Mesenchymal stem cell (in vitro differentiated cells and primary cell): ENCODE results near the gene NUP205.

Experiments
- DNase-seq: peaks from one replicate; pipeline ENCODE4 v3.0.0-alpha.2; 2013
- H2AFZ ChIP-seq: one replicate; pipeline ENCODE4 v1.6.1; 2013; ENCODE audit warnings: low read depth, mild to moderate bottlenecking, control low read depth, inconsistent platforms, low read length, moderate library complexity
- H2AK5ac ChIP-seq: 2 replicates; pipeline ENCODE4 v1.6.1; 2013; ENCODE audit warnings: low read length, moderate library complexity, mild to moderate bottlenecking, inconsistent platforms; ENCODE audit not compliant: severe bottlenecking
- H2BK120ac ChIP-seq: one replicate; pipeline ENCODE4 v1.6.1; 2013; ENCODE audit warnings: low read depth, mild to moderate bottlenecking, inconsistent platforms, low read length, moderate library complexity
- H2BK12ac ChIP-seq, 2 experiments: one replicate each; pipeline ENCODE4 v1.6.1; 2013; ENCODE audit warnings: inconsistent platforms in 2 of 2, low read length in 2 of 2, mild to moderate bottlenecking in 2 of 2, moderate library complexity in 2 of 2, control low read depth in 1 of 2
- H2BK15ac ChIP-seq: one replicate; pipeline ENCODE4 v1.6.1; 2013; ENCODE audit warnings: mild to moderate bottlenecking, low read depth, inconsistent platforms; ENCODE audit not compliant: poor library complexity, severe bottlenecking
- H2BK5ac ChIP-seq: 2 replicates; pipeline ENCODE4 v1.6.1; 2013; ENCODE audit warnings: low read depth, mild to moderate bottlenecking, low read length, control low read depth, inconsistent platforms; ENCODE audit not compliant: poor library complexity, severe bottlenecking
- H3K14ac ChIP-seq, 2 experiments: one replicate each; pipeline ENCODE4 v1.6.1; 2013; ENCODE audit warnings: inconsistent platforms in 2 of 2, low read length in 2 of 2, control low read depth in 1 of 2, mild to moderate bottlenecking in 1 of 2, moderate library complexity in 1 of 2
- H3K18ac ChIP-seq, 2 experiments: one replicate each; pipeline ENCODE4 v1.6.1; 2013; ENCODE audit warnings: inconsistent platforms in 2 of 2, low read length in 2 of 2, control low read depth in 1 of 2, low read depth in 1 of 2, mild to moderate bottlenecking in 1 of 2
- H3K23ac ChIP-seq, 2 experiments: one replicate each; pipeline ENCODE4 v1.6.1; 2013; ENCODE audit warnings: inconsistent platforms in 2 of 2, low read length in 2 of 2, mild to moderate bottlenecking in 2 of 2, moderate library complexity in 2 of 2, control low read depth in 1 of 2
- H3K27ac ChIP-seq: 2 replicates; pipeline ENCODE4 v1.5.1; 2013; ENCODE audit warnings: mild to moderate bottlenecking, moderate library complexity, low read length, control low read depth, inconsistent platforms; ENCODE audit not compliant: poor library complexity, severe bottlenecking
- H3K27me3 ChIP-seq, 2 experiments: 2 replicates each; pipeline versions ENCODE4 v1.6.1 to v1.7.0; 2013; ENCODE audit warnings: low read length in 2 of 2, mild to moderate bottlenecking in 2 of 2, moderate library complexity in 2 of 2, control low read depth in 1 of 2, inconsistent platforms in 1 of 2; ENCODE audit not compliant: control insufficient read depth in 1 of 2, insufficient read depth in 1 of 2
- H3K36me3 ChIP-seq, 2 experiments: 2 replicates each; pipeline versions ENCODE4 v1.6.1 to v1.7.0; 2013; ENCODE audit warnings: low read length in 2 of 2, control low read depth in 1 of 2, inconsistent platforms in 1 of 2, low read depth in 1 of 2, mild to moderate bottlenecking in 1 of 2; ENCODE audit not compliant: insufficient read depth in 2 of 2, control insufficient read depth in 1 of 2
- H3K4ac ChIP-seq, 2 experiments: one replicate each; pipeline ENCODE4 v1.6.1; 2013; ENCODE audit warnings: inconsistent platforms in 2 of 2, low read length in 2 of 2, mild to moderate bottlenecking in 2 of 2, moderate library complexity in 2 of 2, control low read depth in 1 of 2, low read depth in 1 of 2
- H3K4me1 ChIP-seq: 2 replicates; pipeline ENCODE4 v1.6.1; 2013; ENCODE audit warnings: low read depth, low read length, control low read depth; ENCODE audit not compliant: control insufficient read depth, insufficient read depth
- H3K4me2 ChIP-seq: 2 replicates; pipeline ENCODE4 v1.6.1; 2013; ENCODE audit warnings: low read length, mild to moderate bottlenecking, inconsistent platforms; ENCODE audit not compliant: poor library complexity, severe bottlenecking
- H3K4me3 ChIP-seq, 2 experiments: 2 replicates each; pipeline versions ENCODE4 v1.5.1 to v1.7.0; 2013; ENCODE audit warnings: low read length in 2 of 2, mild to moderate bottlenecking in 2 of 2, control low read depth in 1 of 2, low read depth in 1 of 2; ENCODE audit not compliant: insufficient read depth in 1 of 2
- H3K79me1 ChIP-seq: replicated peaks from 2 replicates; pipeline ENCODE4 v1.6.1; 2013; ENCODE audit warnings: mild to moderate bottlenecking, control low read depth, low read length, inconsistent platforms; ENCODE audit not compliant: poor library complexity, severe bottlenecking
- H3K9ac ChIP-seq: 2 replicates; pipeline ENCODE4 v1.7.0; 2013; ENCODE audit warnings: mild to moderate bottlenecking, low read length, moderate library complexity
- H3K9me3 ChIP-seq: 2 replicates; pipeline ENCODE4 v1.7.0; 2013; ENCODE audit warnings: mild to moderate bottlenecking, low read length; ENCODE audit not compliant: control insufficient read depth
- H4K8ac ChIP-seq: one replicate; pipeline ENCODE4 v1.6.1; 2013; ENCODE audit warnings: inconsistent platforms, mild to moderate bottlenecking, low read length, moderate library complexity
- H4K91ac ChIP-seq: one replicate; pipeline ENCODE4 v1.6.1; 2013; ENCODE audit warnings: mild to moderate bottlenecking, low read length, inconsistent platforms
- WGBS: methylation state at CpG from one replicate; pipeline ENCODE4 v1.1.7; 2013; ENCODE audit warnings: mixed read lengths; 5-methylcytosine and 5-hydroxymethylcytosine counted together

Gene NUP205

DNA sequence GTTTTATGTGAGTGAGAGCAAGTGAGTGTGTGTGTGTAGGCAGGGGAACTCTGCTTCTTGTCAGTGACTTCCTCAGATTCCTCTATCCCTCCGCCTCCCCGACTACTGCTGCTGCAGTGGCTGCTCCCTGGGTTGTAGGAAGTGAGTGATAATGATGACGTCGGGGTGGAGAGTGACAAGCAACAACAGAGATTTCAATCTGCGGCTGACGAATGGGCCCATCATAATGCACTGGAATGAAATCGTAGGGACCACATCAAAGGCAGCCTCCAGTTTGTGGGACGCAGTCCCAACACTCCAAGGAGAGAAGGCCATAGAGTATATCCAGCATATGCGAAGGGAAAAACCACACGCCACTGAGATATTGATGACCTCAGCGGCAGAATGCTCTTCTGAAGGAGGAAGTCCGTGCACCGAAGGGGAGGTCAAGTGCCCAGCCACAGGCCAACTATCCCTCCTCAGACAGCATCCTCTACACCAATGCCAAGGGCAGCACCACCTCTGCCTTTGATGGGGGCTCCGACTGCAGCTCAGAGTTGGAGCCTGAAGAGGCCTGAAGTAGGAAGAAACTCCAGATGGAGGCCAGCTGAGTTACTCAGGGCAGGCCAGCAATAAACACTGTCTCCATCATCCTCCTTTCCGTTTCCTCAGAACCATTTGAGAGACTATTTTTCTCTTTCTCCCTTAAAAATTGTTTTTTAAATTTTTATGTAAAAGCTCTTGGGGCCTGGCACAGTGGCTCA lies 93.3 kb downstream of the NUP205 start:
- H4K91ac ChIP-seq = no peak overlapping the region
- 32% methylated on average over 14 of the region's 15 CpGs for WGBS
- H2BK12ac ChIP-seq = no peak overlapping the region
- no peak overlapping the region for H3K4ac ChIP-seq
- no peak overlapping the region for H3K9ac ChIP-seq
- H3K14ac ChIP-seq = no peak overlapping the region
- H4K8ac ChIP-seq = no peak overlapping the region
- H3K79me1 ChIP-seq = peaks cover 2% of the 10 kb centered on the region
- H3K4me1 ChIP-seq = peaks cover 15% of the 10 kb centered on the region
- H2BK120ac ChIP-seq = no peak overlapping the region
- H3K27me3 ChIP-seq = no peaks in the 10 kb centered on the region
- peak overlapping the region in 1 of 2 experiments; percentile 31 for H3K18ac ChIP-seq
- peaks cover 0 to 37% of the 10 kb centered on the region in 2 experiments for H3K36me3 ChIP-seq
- peak; percentile 91 for DNase-seq
- no peak overlapping the region for H3K4me2 ChIP-seq
- no peak overlapping the region for H2BK15ac ChIP-seq
- H3K4me3 ChIP-seq = no peak overlapping the region
- no peaks in the 10 kb centered on the region for H3K9me3 ChIP-seq
- no peak overlapping the region for H2AK5ac ChIP-seq
- H3K23ac ChIP-seq = no peak overlapping the region
- no peak overlapping the region for H2AFZ ChIP-seq
- H3K27ac ChIP-seq = no peak overlapping the region
- H2BK5ac ChIP-seq = no peak overlapping the region

DNA sequence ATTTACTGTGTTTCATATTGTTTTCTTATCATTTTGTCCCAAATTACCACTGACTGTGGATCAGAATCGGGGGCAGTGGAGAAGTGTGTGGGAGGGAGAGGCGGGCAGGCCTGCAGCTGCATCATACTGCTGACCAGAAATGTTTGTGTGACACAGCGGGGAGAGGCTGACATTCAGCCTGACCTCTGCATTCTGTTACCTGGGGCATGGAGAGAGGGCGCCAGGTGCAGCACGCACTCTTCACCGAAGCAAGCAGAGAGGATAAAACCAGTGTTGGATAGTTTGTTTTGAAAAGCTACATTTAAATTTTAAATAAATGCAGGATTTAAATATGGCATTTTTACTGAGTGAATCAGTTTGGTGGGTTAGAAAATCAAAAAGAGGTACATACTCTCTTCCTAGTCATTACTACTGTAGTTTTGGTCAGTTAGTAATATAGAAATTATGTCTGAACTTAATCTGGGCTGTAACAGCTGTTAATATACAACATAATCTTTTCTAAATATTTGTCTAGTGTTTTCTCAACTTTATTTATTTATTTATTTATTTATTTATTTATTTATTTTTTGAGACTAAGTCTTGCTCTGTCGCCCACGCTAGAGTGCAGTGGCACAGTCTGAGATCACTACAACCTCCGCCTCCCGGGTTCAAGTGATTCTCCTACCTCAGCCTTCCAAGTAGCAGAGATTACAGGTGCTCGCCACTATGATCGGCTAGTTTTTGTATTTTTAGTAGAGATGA lies 95.8 kb downstream of the NUP205 start:
- no peak overlapping the region for H2BK15ac ChIP-seq
- H2BK12ac ChIP-seq = no peak overlapping the region
- no peaks in the 10 kb centered on the region for H3K27me3 ChIP-seq
- no peak overlapping the region for H3K4ac ChIP-seq
- 83% methylated on average over 12 of the region's 12 CpGs for WGBS
- H3K23ac ChIP-seq = no peak overlapping the region
- no peak overlapping the region for H2AFZ ChIP-seq
- peaks cover 15% of the 10 kb centered on the region for H3K4me1 ChIP-seq
- no peak overlapping the region for H2BK5ac ChIP-seq
- peaks cover 0 to 12% of the 10 kb centered on the region in 2 experiments for H3K36me3 ChIP-seq
- H2BK120ac ChIP-seq = no peak overlapping the region
- H3K9me3 ChIP-seq = no peaks in the 10 kb centered on the region
- H3K79me1 ChIP-seq = peaks cover 2% of the 10 kb centered on the region
- H4K91ac ChIP-seq = no peak overlapping the region
- no peak for DNase-seq
- H2AK5ac ChIP-seq = no peak overlapping the region
- peak overlapping the region; percentile 45 for H3K4me2 ChIP-seq
- no peak overlapping the region for H3K14ac ChIP-seq
- no peak overlapping the region for H3K18ac ChIP-seq
- H3K9ac ChIP-seq = no peak overlapping the region
- H3K4me3 ChIP-seq = no peak overlapping the region
- no peak overlapping the region for H3K27ac ChIP-seq
- no peak overlapping the region for H4K8ac ChIP-seq

DNA sequence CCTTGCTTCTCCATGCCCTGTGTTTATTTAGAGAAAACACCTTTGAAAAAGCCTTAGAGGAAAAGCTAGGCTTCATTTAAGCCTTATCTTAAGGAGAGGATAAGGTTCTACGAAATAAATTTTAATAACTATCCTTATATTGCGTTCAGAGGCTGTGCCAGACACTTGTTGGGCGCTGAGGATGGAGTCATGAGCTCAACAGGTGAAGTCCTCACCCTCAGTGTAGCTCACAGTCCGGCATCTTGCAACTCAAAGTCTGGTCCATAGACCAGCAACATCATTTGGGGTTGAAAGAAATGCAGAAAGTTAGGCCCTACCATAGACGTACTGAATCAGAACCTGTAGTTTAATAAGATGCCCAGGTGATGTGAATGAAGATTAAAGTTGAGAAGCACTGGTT lies 100.8 kb downstream of the NUP205 start:
- no peak overlapping the region for H3K4me2 ChIP-seq
- H2BK15ac ChIP-seq = no peak overlapping the region
- no peaks in the 10 kb centered on the region for H3K36me3 ChIP-seq
- no peak overlapping the region for H3K4me3 ChIP-seq
- 97% methylated on average over 5 of the region's 5 CpGs for WGBS
- no peak overlapping the region for H2AK5ac ChIP-seq
- H3K18ac ChIP-seq = no peak overlapping the region
- no peak overlapping the region for H3K27ac ChIP-seq
- H2BK120ac ChIP-seq = no peak overlapping the region
- no peak overlapping the region for H3K4ac ChIP-seq
- H4K91ac ChIP-seq = no peak overlapping the region
- no peak overlapping the region for H3K9ac ChIP-seq
- no peaks in the 10 kb centered on the region for H3K79me1 ChIP-seq
- no peaks in the 10 kb centered on the region for H3K9me3 ChIP-seq
- H2BK12ac ChIP-seq = no peak overlapping the region
- peaks cover 10% of the 10 kb centered on the region for H3K4me1 ChIP-seq
- DNase-seq = no peak
- H3K14ac ChIP-seq = no peak overlapping the region
- no peak overlapping the region for H4K8ac ChIP-seq
- H3K23ac ChIP-seq = no peak overlapping the region
- no peak overlapping the region for H2AFZ ChIP-seq
- H3K27me3 ChIP-seq = no peaks in the 10 kb centered on the region
- H2BK5ac ChIP-seq = no peak overlapping the region

DNA sequence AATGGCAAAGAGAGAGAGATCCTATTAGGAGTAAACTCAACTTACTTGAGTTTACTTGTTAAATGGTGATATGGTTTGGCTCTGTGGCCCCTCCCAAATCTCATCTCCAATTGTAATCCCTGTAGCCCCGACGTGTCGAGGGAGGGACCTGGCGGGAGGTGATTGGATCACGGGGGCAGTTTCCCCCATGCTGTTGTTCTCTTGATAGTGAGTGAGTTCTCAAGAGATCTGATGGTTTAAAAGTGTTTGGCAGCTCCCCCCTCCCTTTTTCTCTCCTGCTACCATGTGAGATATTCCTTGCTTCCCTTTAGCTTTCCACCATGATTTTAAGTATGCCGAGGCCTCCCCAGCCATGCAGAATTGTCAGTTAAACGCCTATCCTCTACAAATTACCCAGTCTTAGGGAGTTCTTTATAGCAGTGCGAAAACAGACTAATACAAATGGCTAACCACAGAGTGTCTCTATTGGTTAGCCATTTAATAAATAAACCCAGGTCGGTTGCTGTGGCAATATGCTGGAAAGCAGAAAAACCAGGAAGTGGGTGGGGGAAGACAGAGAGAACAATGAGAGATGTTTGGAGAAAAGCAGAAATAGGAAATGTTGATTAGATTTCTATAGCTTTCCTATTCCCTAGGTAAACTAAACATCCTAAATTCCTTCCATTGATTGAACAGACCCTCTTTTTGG lies 101.6 kb downstream of the NUP205 start:
- Histone ChIP-seq H3K18ac (no peak overlapping the region), H3K23ac (no peak overlapping the region), H3K14ac (no peak overlapping the region), H3K4ac (no peak overlapping the region), H3K9ac (no peak overlapping the region), H2BK5ac (no peak overlapping the region), H3K27me3 (no peaks in the 10 kb centered on the region), H2AK5ac (no peak overlapping the region), H3K4me3 (no peak overlapping the region), H3K27ac (no peak overlapping the region), H2BK15ac (no peak overlapping the region), H2BK12ac (no peak overlapping the region), H3K4me2 (no peak overlapping the region), H4K8ac (no peak overlapping the region), H4K91ac (no peak overlapping the region), H3K4me1 (peaks cover 12% of the 10 kb centered on the region), H3K9me3 (no peaks in the 10 kb centered on the region), H3K79me1 (peaks cover 1% of the 10 kb centered on the region), H2BK120ac (no peak overlapping the region), H3K36me3 (no peaks in the 10 kb centered on the region), H2AFZ (no peak overlapping the region)
- peak; percentile 58 for DNase-seq
- WGBS = 80% methylated on average over 3 of the region's 9 CpGs
